Gastrocnemius medialis (tissue), 4 donors: ENCODE data around the gene SALL3. TPM values are rescaled to one million over a fixed set of nuclear protein-coding genes. Genes with fewer than 3 reads are reported as not detected.

Experiments
- ATAC-seq, 2 donors: fragments of 150-250 bp; one replicate each; pipeline ENCODE4 v1.9.1; 2016
- DNase-seq, 2 donors: peaks; one replicate each; pipeline ENCODE4 v3.0.0-alpha.2; 2019
- H3K27ac ChIP-seq, 4 donors: fragments of 200-600 bp; sonication (generic); 1 replicate in 1 of 4; 2 replicates in 3 of 4; pipeline ENCODE4 v1.5.1; 2016 to 2018; ENCODE audit warnings: mild to moderate bottlenecking in 2 of 4, moderate library complexity in 1 of 4
- H3K27me3 ChIP-seq, 3 donors: fragments of 200-600 bp; sonication (generic) in 2 of 3; 1 replicate in 1 of 3; 2 replicates in 2 of 3; pipeline versions ENCODE4 v1.5.1 to v1.6.0; 2016 to 2019; ENCODE audit warnings: mild to moderate bottlenecking in 1 of 3, moderate library complexity in 1 of 3
- H3K36me3 ChIP-seq, 2 donors: fragments of 200-600 bp; sonication (generic) in 1 of 2; one replicate each; pipeline ENCODE4 v1.5.1; 2017 to 2018
- H3K4me1 ChIP-seq, 2 donors: fragments of 200-600 bp; sonication (generic) in 1 of 2; one replicate each; pipeline ENCODE4 v1.5.1; 2016 to 2017; ENCODE audit warnings: mild to moderate bottlenecking in 2 of 2
- H3K4me3 ChIP-seq, 4 donors: fragments of 200-600 bp; sonication (generic) in 3 of 4; 1 replicate in 1 of 4; 2 replicates in 3 of 4; pipeline ENCODE4 v1.5.1; 2016 to 2019; ENCODE audit warnings: mild to moderate bottlenecking in 2 of 4
- H3K9me3 ChIP-seq, 3 donors: fragments of 200-600 bp; sonication (generic) in 2 of 3; 1 replicate in 1 of 3; 2 replicates in 2 of 3; pipeline ENCODE4 v1.5.1; 2016 to 2019
- POLR2A ChIP-seq, 2 donors: fragments of 450-650 bp; IDR thresholded peaks; one replicate each; pipeline ENCODE4 v1.6.1; 2017; ENCODE audit warnings: antibody characterized with exemption in 2 of 2, mild to moderate bottlenecking in 2 of 2, moderate library complexity in 2 of 2
- in situ Hi-C, 4 donors: fragments of 200-750 bp; cut with MboI; loops; one replicate each; pipeline versions ENCODE4 v1.15.0 to v1.8.0; 2017; ENCODE audit warnings: low sequenced_read_pairs in 4 of 4
- intact Hi-C: fragments of 100-400 bp; cut with DNase I; formaldehyde crosslinking; loops from one replicate; pipeline ENCODE4 v1.15.1; 2023; ENCODE audit warnings: low total_unique reads
- total RNA-seq, 4 donors: library from RNA; depleted of rRNA; stranded (reverse); fragments of >200 nt; gene quantifications; one replicate each; pipeline versions ENCODE4 v1.1.0 to v1.2.3, GENCODE V29; 2016
- TF ChIP-seq, protein P1 (sequence below), 5 experiments: fragments of 450-650 bp in 3 of 5; fragments of 200-600 bp in 2 of 5; sonication (generic) in 2 of 5; IDR thresholded peaks in 4 of 5; conservative IDR thresholded peaks in 1 of 5; 1 replicate in 4 of 5; 2 replicates in 1 of 5; pipeline ENCODE4 v1.5.1; 2016 to 2019; ENCODE audit warnings: antibody characterized with exemption in 5 of 5, mild to moderate bottlenecking in 3 of 5, moderate library complexity in 3 of 5

SALL3 gene
- total RNA-seq, 4 donors from 2014 or later = not detected

DNA sequence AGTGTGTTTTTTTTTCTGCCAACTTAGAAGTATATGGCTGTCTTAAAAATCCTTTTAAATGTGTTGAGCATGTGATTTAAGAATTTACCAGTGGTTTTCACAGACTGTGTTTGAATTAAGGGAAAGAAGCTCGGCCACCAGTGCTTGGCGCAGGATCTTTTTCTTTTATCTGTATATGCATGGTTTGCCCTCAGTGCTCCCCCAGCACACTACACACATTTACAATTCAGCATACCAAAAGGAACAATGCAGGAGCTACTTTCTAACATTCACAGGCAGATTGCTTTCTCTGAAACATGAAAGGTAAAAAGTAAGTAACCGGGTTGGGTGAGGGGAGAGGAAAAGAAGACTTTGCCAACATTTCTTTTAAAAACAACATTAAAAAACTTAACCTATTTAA, 3.9 kb downstream of the SALL3 start:
- H3K9me3 ChIP-seq = no peaks in the 10 kb centered on the region
- no peak overlapping the region for H3K4me3 ChIP-seq
- DNase-seq (no peak), ATAC-seq (no peak)
- no peaks in the 10 kb centered on the region for H3K36me3 ChIP-seq
- intact Hi-C loops (loop anchor here (10.0 kb wide), 1 partner anchor 81 kb away; the partner anchor contains the start of gene ATP9B), in situ Hi-C loops (loop anchor here in 2 of 4 donors (10.0 to 25.0 kb wide), 2 partner anchors 254 to 261 kb away; no protein-coding TSS in a partner anchor)
- H3K27ac ChIP-seq = no peak overlapping the region
- no peak for TF ChIP-seq POLR2A (IDR thresholded peaks at IDR 0.05)
- TF ChIP-seq, protein P1, sequence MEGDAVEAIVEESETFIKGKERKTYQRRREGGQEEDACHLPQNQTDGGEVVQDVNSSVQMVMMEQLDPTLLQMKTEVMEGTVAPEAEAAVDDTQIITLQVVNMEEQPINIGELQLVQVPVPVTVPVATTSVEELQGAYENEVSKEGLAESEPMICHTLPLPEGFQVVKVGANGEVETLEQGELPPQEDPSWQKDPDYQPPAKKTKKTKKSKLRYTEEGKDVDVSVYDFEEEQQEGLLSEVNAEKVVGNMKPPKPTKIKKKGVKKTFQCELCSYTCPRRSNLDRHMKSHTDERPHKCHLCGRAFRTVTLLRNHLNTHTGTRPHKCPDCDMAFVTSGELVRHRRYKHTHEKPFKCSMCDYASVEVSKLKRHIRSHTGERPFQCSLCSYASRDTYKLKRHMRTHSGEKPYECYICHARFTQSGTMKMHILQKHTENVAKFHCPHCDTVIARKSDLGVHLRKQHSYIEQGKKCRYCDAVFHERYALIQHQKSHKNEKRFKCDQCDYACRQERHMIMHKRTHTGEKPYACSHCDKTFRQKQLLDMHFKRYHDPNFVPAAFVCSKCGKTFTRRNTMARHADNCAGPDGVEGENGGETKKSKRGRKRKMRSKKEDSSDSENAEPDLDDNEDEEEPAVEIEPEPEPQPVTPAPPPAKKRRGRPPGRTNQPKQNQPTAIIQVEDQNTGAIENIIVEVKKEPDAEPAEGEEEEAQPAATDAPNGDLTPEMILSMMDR (IDR thresholded peaks at IDR 0.05 in 4 of 5, conservative IDR thresholded peaks at IDR 0.05 in 1 of 5) = no peak
- H3K4me1 ChIP-seq = peaks cover 0 to 5% of the 10 kb centered on the region in 2 donors
- peaks cover 82 to 89% (median 85%) of the 10 kb centered on the region in 3 donors for H3K27me3 ChIP-seq

DNA sequence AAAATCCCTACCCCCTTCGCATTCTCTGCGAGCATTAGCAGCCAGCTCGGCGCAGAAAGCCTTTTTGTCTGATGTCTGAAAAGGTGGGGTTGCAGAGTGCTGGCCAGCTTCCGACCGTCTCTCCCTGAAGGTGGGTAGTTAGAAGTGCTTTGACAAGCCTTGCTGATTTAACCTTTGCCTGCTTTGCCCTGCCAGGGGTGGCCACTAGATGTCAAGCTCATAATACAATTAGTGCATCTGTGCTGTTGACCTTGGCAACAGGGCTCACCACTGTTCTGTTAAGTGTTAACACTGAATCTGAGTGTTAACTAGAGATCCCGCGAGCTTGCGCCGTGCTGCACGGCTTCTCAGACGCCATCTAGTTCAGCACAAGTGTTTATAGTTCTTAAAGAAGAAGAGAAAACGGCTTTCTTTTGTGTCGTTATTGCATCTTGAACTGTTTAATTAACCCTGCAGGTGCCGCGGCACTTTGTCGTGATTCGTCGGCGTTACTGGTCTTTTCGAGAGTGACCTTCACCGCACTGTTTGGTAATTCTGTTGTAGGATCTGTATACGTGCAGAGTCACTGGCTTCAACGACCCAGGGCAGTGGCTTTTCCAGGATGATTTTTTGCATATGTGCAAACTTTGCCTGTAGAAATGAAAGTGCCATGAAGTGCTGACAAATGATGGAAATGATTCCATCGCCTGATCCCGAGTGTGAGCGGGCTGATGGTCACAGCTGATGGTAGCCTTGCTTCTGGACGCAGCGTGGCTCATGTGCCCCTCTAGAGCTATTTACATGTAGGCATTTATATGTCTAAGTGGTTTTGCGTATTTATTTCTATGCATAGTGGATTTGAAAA, 5.5 kb downstream of the SALL3 start:
- in situ Hi-C loops = loop anchor here in 2 of 4 donors (10.0 to 25.0 kb wide), 2 partner anchors 252 to 260 kb away; no protein-coding TSS in a partner anchor
- no peaks in the 10 kb centered on the region for H3K36me3 ChIP-seq
- DNase-seq (no peak), ATAC-seq (no peak)
- TF ChIP-seq, protein P1 (IDR thresholded peaks at IDR 0.05 in 4 of 5, conservative IDR thresholded peaks at IDR 0.05 in 1 of 5) = no peak
- TF ChIP-seq POLR2A (IDR thresholded peaks at IDR 0.05) = no peak
- intact Hi-C loops = loop anchor here (5.0 to 10.0 kb wide), 2 partner anchors 80 to 262 kb away; partner anchors contain the start of gene ATP9B
- no peak overlapping the region for H3K27ac ChIP-seq
- H3K27me3 ChIP-seq = peaks cover 87 to 96% (median 90%) of the 10 kb centered on the region in 3 donors
- no peaks in the 10 kb centered on the region for H3K9me3 ChIP-seq
- H3K4me3 ChIP-seq = peak overlapping the region in 1 of 4 donors; percentile 15
- peaks cover 0 to 5% of the 10 kb centered on the region in 2 donors for H3K4me1 ChIP-seq

DNA sequence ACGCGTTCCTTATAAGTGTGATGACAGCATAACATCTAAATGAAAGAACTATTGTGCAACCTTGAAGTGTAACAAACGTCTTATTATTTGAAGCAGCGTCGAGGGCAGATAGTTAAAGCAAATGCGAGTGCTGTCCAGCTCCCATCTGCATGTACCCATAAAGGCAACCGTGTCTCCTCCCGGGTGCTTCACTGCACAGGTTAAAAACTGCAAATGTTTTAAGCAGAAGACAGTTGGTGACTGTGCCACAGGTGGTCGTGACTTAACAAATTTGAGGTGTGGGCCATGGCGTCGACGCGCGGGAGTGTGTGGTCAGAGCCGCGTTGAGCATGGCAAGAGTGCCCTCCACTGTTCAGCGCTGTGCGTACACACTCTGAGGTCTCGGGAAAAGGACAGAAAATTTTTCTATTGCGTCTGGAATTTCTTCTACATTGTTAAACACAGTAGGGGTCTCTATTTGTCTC, 6.4 kb downstream of the SALL3 start:
- no peak for TF ChIP-seq POLR2A (IDR thresholded peaks at IDR 0.05)
- TF ChIP-seq, protein P1 (IDR thresholded peaks at IDR 0.05 in 4 of 5, conservative IDR thresholded peaks at IDR 0.05 in 1 of 5) = no peak
- H3K27ac ChIP-seq = no peak overlapping the region
- H3K27me3 ChIP-seq = peaks cover 83 to 93% (median 88%) of the 10 kb centered on the region in 3 donors
- DNase-seq (no peak), ATAC-seq (no peak)
- intact Hi-C loops (loop anchor here (5.0 to 10.0 kb wide), 2 partner anchors 79 to 261 kb away; partner anchors contain the start of gene ATP9B), in situ Hi-C loops (loop anchor here in 2 of 4 donors (10.0 to 25.0 kb wide), 2 partner anchors 251 to 259 kb away; no protein-coding TSS in a partner anchor)
- H3K36me3 ChIP-seq = no peaks in the 10 kb centered on the region
- H3K4me3 ChIP-seq = no peak overlapping the region
- H3K9me3 ChIP-seq = no peaks in the 10 kb centered on the region
- H3K4me1 ChIP-seq = peaks cover 0 to 2% of the 10 kb centered on the region in 2 donors

DNA sequence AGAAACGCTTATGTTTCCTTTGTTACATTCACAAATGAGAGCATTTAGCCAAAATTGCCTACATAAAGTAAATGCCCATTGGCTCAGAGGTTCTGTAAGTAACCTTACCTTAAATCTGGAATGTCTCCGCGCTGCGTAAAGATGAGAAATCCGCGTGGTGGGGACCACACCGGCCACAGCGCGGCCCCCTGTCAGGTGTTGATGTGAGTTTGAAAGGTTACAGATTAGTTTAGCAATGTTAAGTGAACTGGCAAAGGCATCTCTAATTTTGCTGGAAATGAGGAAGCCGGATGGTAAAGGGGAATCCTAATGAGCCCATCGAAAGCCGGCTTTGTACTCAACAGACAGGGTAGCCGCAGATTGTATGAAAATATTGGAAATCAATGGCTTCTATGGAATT, 11.8 kb downstream of the SALL3 start:
- in situ Hi-C loops = loop anchor here in 1 of 4 donors (25.0 kb wide), 1 partner anchor 246 kb away; no protein-coding TSS in a partner anchor
- no peaks in the 10 kb centered on the region for H3K36me3 ChIP-seq
- no peak for DNase-seq
- H3K27ac ChIP-seq = no peak overlapping the region
- peaks cover 33 to 39% (median 34%) of the 10 kb centered on the region in 3 donors for H3K27me3 ChIP-seq
- TF ChIP-seq, protein P1 (IDR thresholded peaks at IDR 0.05 in 4 of 5, conservative IDR thresholded peaks at IDR 0.05 in 1 of 5) = no peak
- TF ChIP-seq POLR2A (IDR thresholded peaks at IDR 0.05) = no peak
- no peak overlapping the region for H3K4me3 ChIP-seq
- H3K9me3 ChIP-seq = no peaks in the 10 kb centered on the region
- no peaks in the 10 kb centered on the region for H3K4me1 ChIP-seq
- intact Hi-C loops = no loop called here
- no peak for ATAC-seq
